A172 (cell line): ENCODE data around the gene SLC44A5. TPM values are rescaled to one million over a fixed set of nuclear protein-coding genes. Genes with fewer than 3 reads are reported as not detected.
"Not testable (repeated sequence)": the region's sequence is repeated elsewhere in the genome, so short reads cannot be mapped to it uniquely, and the experiment has no call there.

Experiments
- DNase-seq: peaks from one replicate; pipeline ENCODE4 v3.0.0-alpha.2; 2015; ENCODE audit warnings: low spot score
- total RNA-seq: library from RNA; depleted of rRNA; stranded (reverse); fragments of >200 nt; shearing (Covaris generic); gene quantifications from 2 replicates; pipeline ENCODE4 v1.2.3, GENCODE V29; 2014

Gene SLC44A5
- total RNA-seq, 1 experiment from 2014 or later: 3.7 TPM

DNA sequence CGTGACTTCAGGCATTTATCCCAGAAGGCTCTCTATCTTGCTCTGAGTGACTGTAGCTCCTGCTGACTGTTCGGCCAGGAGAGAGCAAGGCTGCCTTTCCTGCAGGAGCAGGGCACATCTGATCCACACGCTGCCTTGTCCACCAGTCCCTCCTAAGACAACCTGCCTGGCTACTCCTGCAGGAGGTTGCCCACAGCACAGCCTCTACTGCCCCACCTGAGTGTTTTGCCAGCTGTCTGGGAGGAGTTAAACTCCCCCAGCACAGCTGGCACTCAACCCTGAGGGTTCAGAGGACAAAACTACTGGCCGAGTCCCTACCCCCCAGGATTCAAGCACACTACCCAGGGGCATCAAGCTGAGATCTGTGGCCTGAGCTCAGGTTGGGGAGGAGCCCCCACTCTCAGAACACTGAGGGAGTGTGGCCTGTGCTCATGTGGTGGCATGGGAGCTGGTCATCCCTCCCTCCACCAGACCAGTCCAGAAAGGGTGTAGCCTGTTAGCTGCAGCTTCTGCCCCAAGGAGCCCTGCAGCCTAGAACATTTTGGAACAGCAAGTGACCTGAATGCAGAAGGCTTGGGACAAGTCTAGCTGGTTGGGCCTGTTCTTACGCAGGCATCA lies 237.3 kb downstream of the SLC44A5 start:
- no peak for DNase-seq

DNA sequence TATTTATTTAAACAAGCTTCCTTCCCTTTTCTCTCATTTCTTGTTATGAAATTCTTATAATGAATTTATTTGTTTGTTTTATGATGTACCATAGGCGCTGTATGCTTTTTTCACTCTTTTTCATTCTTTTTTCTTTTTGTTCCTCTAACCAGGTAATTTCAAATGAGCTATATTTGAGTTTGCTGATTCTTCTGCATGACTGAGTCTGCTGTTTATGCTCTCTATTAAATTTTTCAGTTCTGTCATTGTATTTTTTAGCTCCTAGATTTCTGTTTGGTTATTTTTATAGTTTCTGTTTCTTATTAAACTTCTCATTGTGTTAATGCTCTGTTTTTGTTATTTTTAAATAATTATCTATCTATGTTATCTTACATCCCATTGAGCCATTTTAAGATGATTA lies 244.3 kb downstream of the SLC44A5 start:
- no peak for DNase-seq

GRCh38 chr1:75361260-75361659 lies 249.7 kb downstream of the SLC44A5 start:
- DNase-seq: no peak

GRCh38 chr1:75354267-75354666 lies 256.6 kb downstream of the SLC44A5 start:
- not testable (repeated sequence) for DNase-seq

- DNase-seq: no peak
These were observed 257.9 kb downstream of the SLC44A5 start for GRCh38 chr1:75353051-75353450.

DNA sequence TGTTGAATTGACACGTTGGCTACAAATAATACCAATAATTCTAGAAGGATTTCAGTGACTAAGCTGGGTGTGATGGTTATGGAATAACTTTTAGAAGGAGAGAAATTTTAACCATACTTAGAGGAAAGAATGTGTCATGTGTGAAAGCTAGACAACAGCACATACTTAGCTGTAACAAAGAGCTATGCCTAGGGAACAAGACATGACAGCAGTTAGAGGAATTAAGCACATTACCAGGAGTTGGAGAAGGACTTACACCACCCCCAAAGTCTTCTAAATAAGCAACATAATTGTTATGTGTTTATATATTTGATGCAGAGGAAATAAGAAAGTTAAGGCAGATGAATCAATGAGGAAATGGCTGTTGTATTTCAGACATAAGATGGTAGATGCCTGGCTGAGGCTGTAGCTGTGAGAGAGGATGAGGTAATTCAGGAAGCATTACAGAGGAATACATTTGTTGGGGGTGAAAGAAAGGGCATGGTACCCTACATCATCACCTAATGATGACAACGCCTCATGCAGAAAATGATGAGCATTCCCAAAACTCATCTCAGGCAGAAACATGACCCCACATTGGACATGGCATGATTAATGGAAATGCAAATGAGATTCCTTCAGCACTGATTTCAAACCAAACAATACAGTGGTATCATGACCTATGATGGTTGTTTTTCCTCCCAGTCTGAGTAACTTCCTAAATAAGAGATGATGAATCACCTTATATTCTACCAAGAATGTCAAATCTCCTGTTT lies 265.2 kb downstream of the SLC44A5 start:
- DNase-seq: peak; percentile 59

DNA sequence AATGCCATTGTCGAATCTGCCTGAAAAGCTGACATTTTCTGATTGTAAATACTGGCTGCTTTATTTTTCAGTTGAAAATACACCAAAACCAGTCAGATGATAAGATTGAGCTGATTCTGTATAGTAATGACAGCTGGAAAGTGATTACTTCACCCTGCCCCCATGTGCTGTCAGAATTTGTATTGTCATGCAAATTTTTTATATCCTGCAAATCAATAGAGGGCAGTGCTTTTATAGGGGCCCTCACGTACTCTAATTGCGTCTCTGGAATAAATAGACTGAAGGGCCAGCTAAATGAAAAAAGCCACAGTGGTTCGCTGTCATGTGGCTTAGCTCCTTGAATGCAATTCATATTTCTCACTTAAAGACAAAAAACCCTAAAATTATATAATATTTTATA lies 268.1 kb downstream of the SLC44A5 start:
- DNase-seq: no peak

DNA sequence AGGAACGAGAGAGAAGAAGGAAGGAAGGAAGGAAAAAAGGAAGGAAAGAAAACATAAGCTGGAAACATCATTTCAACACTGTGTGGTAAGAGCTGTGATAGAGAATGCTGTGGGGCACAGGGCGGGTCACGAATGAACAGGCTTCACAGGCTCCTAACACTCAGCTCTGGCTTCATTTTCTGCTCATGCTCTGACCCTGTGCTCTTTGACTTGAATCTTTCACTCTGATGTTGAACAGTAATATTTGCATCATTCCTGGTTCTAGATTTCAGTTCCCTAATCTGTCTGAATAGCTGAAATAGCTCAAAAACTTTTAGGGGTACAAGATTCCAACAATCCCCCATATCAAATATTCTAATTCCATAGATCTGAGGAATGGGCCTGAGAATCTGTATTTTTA lies 269.4 kb downstream of the SLC44A5 start:
- no peak for DNase-seq

GRCh38 chr1:75338616-75339483 lies 272.1 kb downstream of the SLC44A5 start:
- peak; percentile 11 for DNase-seq

- no peak for DNase-seq
These were observed 276.0 kb downstream of the SLC44A5 start for GRCh38 chr1:75334876-75335389.

- DNase-seq: peak; percentile 12
These were observed 280.3 kb downstream of the SLC44A5 start for GRCh38 chr1:75330624-75331023.

DNA sequence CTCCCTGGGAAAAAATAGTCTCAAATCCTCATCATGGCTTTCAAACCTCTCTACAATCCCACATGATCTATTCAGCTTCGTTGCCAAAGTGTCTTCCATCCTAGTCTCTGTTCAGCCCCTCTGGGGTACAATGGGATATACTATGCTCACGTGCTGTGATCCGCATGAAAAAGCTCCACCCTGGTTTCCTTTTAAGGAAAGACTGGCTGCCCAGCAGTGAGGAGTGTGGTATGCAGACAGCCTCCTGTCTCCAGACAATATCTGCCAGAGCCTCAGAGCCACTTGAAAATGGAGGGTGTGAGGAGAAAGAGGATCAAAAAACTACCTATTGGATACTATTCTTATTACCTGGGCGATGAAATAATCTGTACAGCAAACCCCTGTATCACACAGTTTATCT lies 282.2 kb downstream of the SLC44A5 start:
- no peak for DNase-seq

- DNase-seq: no peak
These were observed 283.5 kb downstream of the SLC44A5 start for GRCh38 chr1:75327395-75327794.

DNA sequence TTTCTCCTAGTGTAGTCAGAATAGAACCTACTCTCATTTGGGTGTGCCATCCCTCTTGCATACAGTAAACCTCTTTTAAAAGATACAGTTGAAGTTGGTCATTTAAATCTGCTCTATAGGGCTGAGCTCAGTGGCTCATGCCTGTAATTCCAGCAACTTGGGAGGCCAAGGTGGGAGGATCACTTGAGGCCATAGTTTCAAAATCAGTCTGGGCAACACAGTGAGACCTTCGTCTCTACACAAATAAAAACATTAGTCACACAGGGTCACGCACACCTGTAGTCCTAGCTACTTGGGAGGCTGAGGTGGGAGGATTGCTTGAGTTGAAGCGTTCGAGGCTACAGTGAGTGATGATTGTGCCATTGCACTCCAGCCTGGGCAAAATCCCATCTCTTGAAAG lies 292.9 kb downstream of the SLC44A5 start:
- DNase-seq: no peak

- DNase-seq: no peak
These were observed 294.7 kb downstream of the SLC44A5 start for GRCh38 chr1:75316230-75316629.

- DNase-seq: no peak
These were observed 298.3 kb downstream of the SLC44A5 start for GRCh38 chr1:75312620-75313019.

GRCh38 chr1:75310067-75310466 lies 300.8 kb downstream of the SLC44A5 start:
- DNase-seq: peak; percentile 62

DNA sequence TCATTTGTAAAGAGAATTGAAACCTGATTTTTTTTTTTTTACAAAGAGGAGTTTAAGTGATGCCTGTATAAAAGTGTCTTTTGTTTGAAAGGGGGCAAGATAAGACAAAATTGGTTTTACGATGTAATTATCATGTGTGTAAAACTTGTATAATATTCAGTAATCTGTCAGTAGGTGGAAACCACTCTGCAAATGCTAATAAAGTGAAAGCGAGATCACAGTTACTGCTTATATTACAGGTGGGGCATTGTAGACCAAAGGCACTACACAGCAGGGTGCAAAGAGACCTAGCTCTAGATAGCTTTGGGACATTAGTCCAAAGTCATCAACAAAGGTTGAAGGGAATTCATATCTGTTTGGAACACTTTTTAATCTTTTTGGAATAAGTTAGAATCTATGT lies 302.5 kb downstream of the SLC44A5 start:
- DNase-seq: no peak

DNA sequence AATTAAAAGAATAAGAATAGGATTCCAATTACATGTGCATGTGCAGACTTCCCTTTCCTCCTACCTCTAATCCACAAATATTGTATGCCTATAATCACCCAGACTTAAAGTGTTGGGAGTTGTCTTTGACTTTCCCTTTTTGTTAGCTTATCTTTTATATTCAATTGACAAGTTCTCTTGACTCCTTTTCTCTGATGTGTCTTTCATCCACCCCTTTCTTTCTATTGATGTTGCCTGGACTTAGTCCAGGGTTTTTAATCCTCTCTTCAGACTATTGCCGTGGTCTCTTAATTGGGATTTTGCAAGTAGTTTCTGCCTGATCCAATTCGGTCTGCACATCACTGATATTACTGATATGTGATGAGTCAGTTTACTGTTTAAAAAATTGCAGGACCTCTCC lies 305.9 kb downstream of the SLC44A5 start:
- DNase-seq: no peak

- no peak for DNase-seq
These were observed 317.6 kb downstream of the SLC44A5 start for GRCh38 chr1:75293270-75293669.

- DNase-seq: no peak
These were observed 318.9 kb downstream of the SLC44A5 start for GRCh38 chr1:75292013-75292412.

GRCh38 chr1:75276385-75276784 lies 334.5 kb downstream of the SLC44A5 start:
- no peak for DNase-seq
